ENCODE results near the gene CREB3L1. TPM values are rescaled to one million over a fixed set of nuclear protein-coding genes. Genes with fewer than 3 reads are reported as not detected.

Gene CREB3L1
- total RNA-seq, 4 donors from 2014 or later, result 35.8 to 50.7 (median 41.6) TPM

- no peak for DNase-seq
- no peaks in the 10 kb centered on the region for H3K36me3 ChIP-seq
- no peaks in the 10 kb centered on the region for H3K9me3 ChIP-seq
- TF ChIP-seq CTCF (IDR thresholded peaks at IDR 0.05) (no peak), POLR2AphosphoS5 (IDR thresholded peaks at IDR 0.05) (no peak), EP300 (IDR thresholded peaks at IDR 0.05; ENCODE audit: low read depth) (no peak), POLR2A (IDR thresholded peaks at IDR 0.05) (no peak)
- no peaks in the 10 kb centered on the region for H3K27me3 ChIP-seq
- H3K27ac ChIP-seq, result no peak overlapping the region
- intact Hi-C loops (cut with DNase I; ENCODE audit: low total_unique reads) (no loop called here), in situ Hi-C loops (cut with MboI; ENCODE audit: low pct_ligation_motif_present in 1 of 4, low pct_unique_long_range_greater_than_20kb in 1 of 4, low sequenced_read_pairs in 3 of 4) (no loop called here)
- H3K4me3 ChIP-seq, result no peak overlapping the region
- H3K4me1 ChIP-seq, result peaks cover 17 to 24% (median 21%) of the 10 kb centered on the region in 4 donors
- WGBS, 2 donors (ENCODE audit: low coverage in 1 of 2), result 94% methylated on average over 31 of the region's 31 CpGs; no CpG with 5 or more reads in 1 of the 2 donors
Observed at GRCh38 chr11:46366661-46367161, 89.2 kb downstream of the CREB3L1 start.

- no peak for TF ChIP-seq EP300 (IDR thresholded peaks at IDR 0.05; ENCODE audit: low read depth)
- TF ChIP-seq CTCF (IDR thresholded peaks at IDR 0.05), result peak; percentile 83 to 94 (median 91)
- TF ChIP-seq POLR2A (IDR thresholded peaks at IDR 0.05), result no peak
- TF ChIP-seq POLR2AphosphoS5 (IDR thresholded peaks at IDR 0.05), result no peak
- in situ Hi-C loops (cut with MboI; ENCODE audit: low pct_ligation_motif_present in 1 of 4, low pct_unique_long_range_greater_than_20kb in 1 of 4, low sequenced_read_pairs in 3 of 4) (no loop called here), intact Hi-C loops (cut with DNase I; ENCODE audit: low total_unique reads) (no loop called here)
- WGBS, 2 donors (ENCODE audit: low coverage in 1 of 2), result 33% methylated on average over 20 of the region's 32 CpGs; no CpG with 5 or more reads in 1 of the 2 donors
- no peaks in the 10 kb centered on the region for H3K36me3 ChIP-seq
- peaks cover 10 to 18% (median 15%) of the 10 kb centered on the region in 4 donors for H3K4me1 ChIP-seq
- no peaks in the 10 kb centered on the region for H3K27me3 ChIP-seq
- peak; percentile 72 for DNase-seq
- H3K27ac ChIP-seq, result no peak overlapping the region
- no peaks in the 10 kb centered on the region for H3K9me3 ChIP-seq
- H3K4me3 ChIP-seq, result no peak overlapping the region
Observed at GRCh38 chr11:46367244-46367915, 89.9 kb downstream of the CREB3L1 start.

- H3K4me3 ChIP-seq, result no peak overlapping the region
- no peak overlapping the region for H3K27ac ChIP-seq
- in situ Hi-C loops (cut with MboI; ENCODE audit: low pct_ligation_motif_present in 1 of 4, low pct_unique_long_range_greater_than_20kb in 1 of 4, low sequenced_read_pairs in 3 of 4), result no loop called here
- intact Hi-C loops (cut with DNase I; ENCODE audit: low total_unique reads), result no loop called here
- no peaks in the 10 kb centered on the region for H3K36me3 ChIP-seq
- H3K9me3 ChIP-seq, result no peaks in the 10 kb centered on the region
- TF ChIP-seq CTCF (IDR thresholded peaks at IDR 0.05) (peak in 2 of 5 experiments; percentile 6 to 22), POLR2A (IDR thresholded peaks at IDR 0.05) (no peak)
- H3K27me3 ChIP-seq, result no peaks in the 10 kb centered on the region
- peaks cover 5 to 13% (median 10%) of the 10 kb centered on the region in 4 donors for H3K4me1 ChIP-seq
- DNase-seq, result no peak
- 70% methylated on average over 12 of the region's 12 CpGs; no CpG with 5 or more reads in 1 of the 2 donors for WGBS, 2 donors (ENCODE audit: low coverage in 1 of 2)
Observed at GRCh38 chr11:46367916-46368267, 90.4 kb downstream of the CREB3L1 start.

DNA sequence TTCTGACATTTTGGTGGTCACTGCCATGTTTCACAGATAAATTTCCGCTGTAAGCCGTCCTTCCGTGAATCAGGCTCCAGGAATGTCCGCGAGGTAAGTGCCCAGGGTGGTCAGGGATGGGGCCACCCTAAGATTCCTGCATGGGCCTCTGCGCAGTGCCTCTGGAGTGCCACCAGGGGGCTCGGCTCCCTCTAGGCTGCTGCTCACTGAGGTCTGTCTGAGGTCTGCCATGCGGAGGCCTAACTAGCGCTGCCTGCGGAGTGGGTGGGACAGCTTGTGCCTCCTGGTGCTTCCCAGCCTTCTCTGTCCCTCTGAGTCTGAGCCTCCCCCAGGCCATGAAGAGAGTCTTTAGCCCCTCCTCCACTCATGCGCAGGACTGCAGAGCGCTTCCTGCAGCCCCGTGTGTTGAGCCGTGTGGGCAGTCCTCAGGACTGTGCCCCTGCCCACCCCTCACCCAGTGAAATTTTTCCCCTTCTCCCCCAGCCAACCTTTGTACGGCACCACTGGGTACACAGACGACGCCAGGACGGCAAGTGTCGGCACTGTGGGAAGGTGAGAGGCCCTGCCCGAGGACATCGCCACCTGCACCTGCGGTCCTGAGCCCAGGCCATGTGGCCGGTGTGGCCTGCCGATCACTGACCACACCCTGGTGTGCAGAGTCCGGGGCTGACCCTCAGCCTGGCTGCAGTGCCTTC lies 92.1 kb downstream of the CREB3L1 start:
- Histone ChIP-seq H3K36me3 (peaks cover 0 to 7% (median 2%) of the 10 kb centered on the region in 4 donors), H3K4me1 (peaks cover 0 to 6% (median 5%) of the 10 kb centered on the region in 4 donors), H3K27me3 (no peaks in the 10 kb centered on the region), H3K4me3 (no peak overlapping the region), H3K27ac (no peak overlapping the region), H3K9me3 (no peaks in the 10 kb centered on the region)
- DNase-seq, result peak; percentile 47
- in situ Hi-C loops (cut with MboI; ENCODE audit: low pct_ligation_motif_present in 1 of 4, low pct_unique_long_range_greater_than_20kb in 1 of 4, low sequenced_read_pairs in 3 of 4), result no loop called here
- intact Hi-C loops (cut with DNase I; ENCODE audit: low total_unique reads), result no loop called here
- WGBS, 2 donors (ENCODE audit: low coverage in 1 of 2), result 71 to 100% methylated on average over 1 to 25 of the region's 25 CpGs
- TF ChIP-seq POLR2A (IDR thresholded peaks at IDR 0.05), result no peak
- TF ChIP-seq CTCF (IDR thresholded peaks at IDR 0.05), result peak; percentile 72 to 91 (median 80)

Data from transverse colon (tissue), 4 donors.